NB4 (cell line): ENCODE measurements around the gene UBASH3A.
A peak's percentile ranks its signal among the peaks of the same experiment; 100 is the strongest.
"Not testable (repeated sequence)": the region's sequence is repeated elsewhere in the genome, so short reads cannot be mapped to it uniquely, and the experiment has no call there.

Experiments
- DNase-seq: peaks from one replicate; pipeline ENCODE4 v3.0.0; 2010; ENCODE audit warnings: low read depth
- H3K4me3 ChIP-seq: one replicate; pipeline ENCODE4 v1.5.1; 2011; ENCODE audit warnings: mild to moderate bottlenecking, low read depth, low read length, moderate library complexity
- MYC ChIP-seq: IDR thresholded peaks from 2 replicates; pipeline ENCODE4 v1.6.1; 2011; ENCODE audit warnings: low read depth, low read length
- POLR2A ChIP-seq: IDR thresholded peaks from 2 replicates; pipeline ENCODE4 v1.6.1; 2011; ENCODE audit warnings: mild to moderate bottlenecking; ENCODE audit not compliant: insufficient read length; ENCODE audit errors: extremely low read depth
- TF ChIP-seq, protein P1 (sequence below): IDR thresholded peaks from one replicate; pipeline ENCODE4 v1.5.1; 2012; ENCODE audit warnings: low read depth, low read length
- TF ChIP-seq, protein P2 (sequence below): IDR thresholded peaks from 2 replicates; pipeline ENCODE4 v1.6.1; 2011; ENCODE audit warnings: low read depth, low read length

Gene UBASH3A

DNA sequence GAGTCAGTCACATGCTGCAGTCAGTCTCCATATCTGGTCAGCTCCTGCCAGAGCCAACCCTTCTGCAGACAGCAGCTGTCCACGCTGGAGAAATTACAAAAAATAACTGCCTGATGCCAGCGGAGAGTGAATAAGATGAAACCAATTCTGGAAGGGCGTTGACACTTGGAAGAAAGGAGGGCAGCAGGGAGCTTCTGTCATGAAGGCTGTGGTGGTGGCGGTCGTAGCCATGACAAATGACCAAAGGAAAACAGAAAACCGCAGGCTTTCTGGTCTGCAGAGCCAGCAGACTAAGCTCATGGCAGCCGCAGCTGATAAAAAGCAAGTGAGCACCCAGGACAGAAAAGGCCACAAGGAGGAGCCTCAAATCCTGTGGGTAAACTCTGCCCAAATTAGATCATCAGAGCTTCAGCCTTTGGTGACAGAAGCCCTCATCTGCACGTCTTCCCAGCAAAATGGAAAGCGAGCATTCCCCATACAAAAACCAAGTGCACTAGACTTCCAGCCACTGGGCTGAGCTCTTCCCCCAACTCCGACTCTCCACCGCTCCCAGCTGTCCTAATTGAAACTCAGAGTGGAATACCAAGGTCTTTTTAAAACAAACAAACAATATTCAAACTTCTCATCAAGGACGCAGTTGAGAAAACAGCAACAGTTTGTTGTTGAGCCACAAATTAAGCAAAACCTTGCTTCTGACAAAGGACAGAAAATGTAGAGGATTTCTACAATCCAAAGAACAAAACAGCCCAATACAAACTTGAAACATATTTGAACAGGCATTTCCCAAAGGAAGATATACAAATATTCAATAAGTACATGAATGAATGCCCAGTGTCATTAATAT, 63.7 kb downstream of the UBASH3A start:
- H3K4me3 ChIP-seq, result no peak overlapping the region
- TF ChIP-seq, protein P1, sequence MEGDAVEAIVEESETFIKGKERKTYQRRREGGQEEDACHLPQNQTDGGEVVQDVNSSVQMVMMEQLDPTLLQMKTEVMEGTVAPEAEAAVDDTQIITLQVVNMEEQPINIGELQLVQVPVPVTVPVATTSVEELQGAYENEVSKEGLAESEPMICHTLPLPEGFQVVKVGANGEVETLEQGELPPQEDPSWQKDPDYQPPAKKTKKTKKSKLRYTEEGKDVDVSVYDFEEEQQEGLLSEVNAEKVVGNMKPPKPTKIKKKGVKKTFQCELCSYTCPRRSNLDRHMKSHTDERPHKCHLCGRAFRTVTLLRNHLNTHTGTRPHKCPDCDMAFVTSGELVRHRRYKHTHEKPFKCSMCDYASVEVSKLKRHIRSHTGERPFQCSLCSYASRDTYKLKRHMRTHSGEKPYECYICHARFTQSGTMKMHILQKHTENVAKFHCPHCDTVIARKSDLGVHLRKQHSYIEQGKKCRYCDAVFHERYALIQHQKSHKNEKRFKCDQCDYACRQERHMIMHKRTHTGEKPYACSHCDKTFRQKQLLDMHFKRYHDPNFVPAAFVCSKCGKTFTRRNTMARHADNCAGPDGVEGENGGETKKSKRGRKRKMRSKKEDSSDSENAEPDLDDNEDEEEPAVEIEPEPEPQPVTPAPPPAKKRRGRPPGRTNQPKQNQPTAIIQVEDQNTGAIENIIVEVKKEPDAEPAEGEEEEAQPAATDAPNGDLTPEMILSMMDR, result peak; percentile 31
- TF ChIP-seq, protein P2, sequence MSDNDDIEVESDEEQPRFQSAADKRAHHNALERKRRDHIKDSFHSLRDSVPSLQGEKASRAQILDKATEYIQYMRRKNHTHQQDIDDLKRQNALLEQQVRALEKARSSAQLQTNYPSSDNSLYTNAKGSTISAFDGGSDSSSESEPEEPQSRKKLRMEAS, result peak; percentile 63
- TF ChIP-seq POLR2A, result no peak
- peak; percentile 82 for TF ChIP-seq MYC
- DNase-seq, result peak; percentile 96

DNA sequence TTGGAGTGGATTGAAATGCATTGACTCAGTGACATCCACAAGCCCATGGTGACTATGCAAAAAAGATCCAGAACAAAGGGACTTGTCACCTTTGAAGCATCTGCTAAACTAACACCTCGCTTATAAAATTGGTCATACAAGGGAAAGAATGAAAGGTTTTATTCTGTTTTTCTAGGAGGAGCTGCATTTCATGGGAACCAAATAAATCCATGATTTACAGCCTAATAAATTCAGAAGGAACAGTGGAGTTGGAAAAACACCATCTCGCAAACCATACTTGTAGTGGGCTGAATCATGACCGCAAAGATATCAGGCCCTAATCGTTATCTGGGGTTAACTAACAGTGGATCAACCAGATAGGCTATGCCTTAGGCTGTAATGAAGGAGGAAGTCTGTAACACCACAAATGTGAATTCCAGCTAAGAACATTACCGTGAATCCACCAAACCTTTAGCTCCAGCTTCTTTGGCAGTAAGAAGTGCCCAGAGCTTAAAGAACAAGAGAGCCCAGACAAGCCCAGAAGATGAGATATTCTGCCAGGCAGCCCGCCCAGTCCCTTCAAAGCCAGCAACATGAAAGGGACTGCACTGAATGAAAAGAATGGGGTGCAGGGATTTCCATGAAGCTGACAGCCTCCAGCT, 64.9 kb downstream of the UBASH3A start:
- no peak for DNase-seq
- no peak overlapping the region for H3K4me3 ChIP-seq
- TF ChIP-seq MYC (no peak), POLR2A (no peak)
- TF ChIP-seq, protein P1, result no peak
- TF ChIP-seq, protein P2, result no peak

DNA sequence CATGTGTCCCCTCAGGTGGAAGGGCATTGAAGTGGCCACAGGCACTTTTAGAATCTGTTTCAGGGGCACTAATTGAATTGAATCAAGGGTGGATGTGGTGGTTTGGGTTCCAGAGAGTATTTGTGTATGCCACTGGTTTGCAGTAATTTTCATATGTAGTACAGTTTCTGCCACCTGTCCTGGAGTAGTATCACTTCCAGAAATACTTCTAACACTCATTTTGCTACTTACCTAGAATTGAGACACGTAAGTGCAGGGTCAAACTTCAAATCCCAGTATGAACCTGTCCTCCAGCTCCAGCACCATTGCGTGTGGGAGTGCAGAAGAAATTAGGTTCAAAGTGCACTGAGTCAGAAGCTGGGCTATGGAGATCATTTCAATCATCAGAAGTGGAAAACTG, 65.6 kb downstream of the UBASH3A start:
- H3K4me3 ChIP-seq, result no peak overlapping the region
- DNase-seq, result no peak
- TF ChIP-seq POLR2A (no peak), MYC (no peak)
- TF ChIP-seq, protein P2, result no peak
- TF ChIP-seq, protein P1, result no peak

DNA sequence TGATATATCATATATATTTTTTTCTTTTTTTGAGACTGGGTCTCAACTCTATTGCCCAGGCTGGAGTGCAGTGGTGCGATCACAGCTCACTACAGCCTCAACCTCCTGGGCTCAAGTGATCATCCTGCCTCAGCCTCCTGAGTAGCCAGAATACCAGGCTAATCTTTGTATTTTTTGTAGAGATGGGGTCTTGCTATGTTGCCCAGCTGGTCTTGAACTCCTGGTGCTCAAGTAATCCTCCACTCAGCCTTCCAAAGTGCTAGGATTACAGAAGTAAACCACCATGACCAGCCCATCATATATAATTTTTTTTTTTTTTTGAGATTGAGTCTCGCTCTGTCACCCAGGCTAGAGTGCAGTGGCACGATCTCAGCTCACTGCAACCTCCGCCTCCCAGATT, 66.0 kb downstream of the UBASH3A start:
- not testable (repeated sequence) for DNase-seq, H3K4me3 ChIP-seq

DNA sequence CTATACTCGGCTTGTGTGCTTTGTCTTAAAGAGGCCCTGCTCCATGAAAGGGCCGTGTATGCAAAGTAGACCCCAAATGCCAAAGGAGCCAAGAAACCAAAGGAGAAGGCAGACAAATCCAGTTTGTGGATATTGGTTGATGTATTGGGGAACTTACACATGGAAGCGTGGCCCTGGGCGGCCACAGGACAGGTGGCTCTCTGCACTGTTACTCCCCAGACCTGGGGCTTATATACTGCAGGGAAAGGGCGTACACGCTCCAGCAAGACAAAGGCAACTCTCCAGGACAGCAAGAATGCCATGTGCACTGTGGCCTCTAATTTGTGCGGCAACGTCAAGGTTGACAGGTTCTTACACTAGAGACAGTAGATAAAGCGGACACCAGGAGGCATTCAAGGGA, 67.5 kb downstream of the UBASH3A start:
- DNase-seq, result no peak
- no peak overlapping the region for H3K4me3 ChIP-seq
- TF ChIP-seq, protein P2, result no peak
- TF ChIP-seq, protein P1, result no peak
- TF ChIP-seq POLR2A (no peak), MYC (no peak)

DNA sequence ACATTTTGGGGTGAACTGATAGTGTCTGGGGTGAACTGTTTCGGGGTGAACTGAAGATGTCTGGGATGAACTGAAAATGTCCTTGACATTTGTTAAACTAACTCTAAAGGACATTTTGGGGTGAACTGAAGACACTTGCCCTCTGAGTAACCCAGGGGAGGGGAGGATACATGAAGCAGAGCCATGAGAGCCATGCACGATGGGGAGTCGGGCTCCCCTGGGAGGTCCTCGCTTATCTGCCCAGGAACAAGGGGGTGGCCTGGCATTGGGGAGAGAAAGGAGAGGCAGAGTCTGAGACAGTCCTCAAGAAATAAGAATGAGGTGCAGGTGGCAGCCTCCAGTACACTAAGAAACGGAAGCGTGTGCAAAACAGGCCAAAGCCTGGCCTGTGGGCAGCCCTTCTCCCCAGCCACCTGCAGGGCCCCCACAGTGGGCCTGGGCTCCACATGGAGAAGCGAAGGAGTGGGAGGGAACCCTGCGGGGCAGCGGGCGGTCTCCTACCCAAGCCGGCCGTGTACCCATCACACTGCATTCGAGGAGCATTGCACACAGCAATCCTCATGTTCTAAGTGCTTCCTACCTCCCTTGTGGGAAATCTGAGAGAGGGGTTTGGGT, 68.1 kb downstream of the UBASH3A start:
- no peak for TF ChIP-seq POLR2A
- TF ChIP-seq, protein P2, result no peak
- TF ChIP-seq MYC, result no peak
- TF ChIP-seq, protein P1, result no peak
- no peak for DNase-seq

More for the DNA sequence above, 68.1 kb downstream of the UBASH3A start:
- no peak overlapping the region for H3K4me3 ChIP-seq
